OCI-LY1 (cell line): ENCODE results near the gene PACSIN2.

Experiments used
- H2AFZ ChIP-seq: fragments of 200-600 bp; sonication (generic), shearing (Covaris generic); 2 replicates; pipeline ENCODE4 v1.6.0; 2014; ENCODE audit warnings: antibody characterized with exemption, mild to moderate bottlenecking, low read length
- H3F3A ChIP-seq: fragments of 200-600 bp; sonication (generic), shearing (Covaris generic); 2 replicates; pipeline ENCODE4 v1.6.0; 2014; ENCODE audit warnings: mild to moderate bottlenecking, antibody characterized with exemption, low read length, moderate library complexity; ENCODE audit not compliant: insufficient read depth
- H3K27ac ChIP-seq: fragments of 200-600 bp; sonication (generic); 2 replicates; pipeline ENCODE4 v1.5.1; 2014; ENCODE audit warnings: low read length, mixed run types, mild to moderate bottlenecking, low read depth; ENCODE audit not compliant: poor library complexity, severe bottlenecking
- H3K27me3 ChIP-seq: fragments of 200-600 bp; sonication (generic); 2 replicates; pipeline ENCODE4 v1.6.0; 2014; ENCODE audit warnings: antibody characterized with exemption, mild to moderate bottlenecking, low read length, moderate library complexity; ENCODE audit not compliant: insufficient read depth
- H3K36me3 ChIP-seq: fragments of 200-600 bp; sonication (generic); 2 replicates; pipeline ENCODE4 v1.6.1; 2014; ENCODE audit warnings: mild to moderate bottlenecking, antibody characterized with exemption, low read length, moderate library complexity, mixed read lengths; ENCODE audit not compliant: insufficient read depth
- H3K4me1 ChIP-seq: fragments of 200-600 bp; sonication (generic); 2 replicates; pipeline ENCODE4 v1.5.1; 2014; ENCODE audit warnings: mild to moderate bottlenecking, low read length, moderate library complexity; ENCODE audit not compliant: insufficient read depth, severe bottlenecking
- H3K4me2 ChIP-seq: fragments of 200-600 bp; sonication (generic), shearing (Covaris generic); 2 replicates; pipeline ENCODE4 v1.6.1; 2014; ENCODE audit warnings: low read length
- H3K4me3 ChIP-seq: fragments of 200-600 bp; sonication (generic); 2 replicates; pipeline ENCODE4 v1.5.1; 2014; ENCODE audit warnings: low read length, low read depth, mild to moderate bottlenecking, mixed read lengths; ENCODE audit not compliant: poor library complexity, severe bottlenecking
- H3K79me2 ChIP-seq: fragments of 200-600 bp; shearing (Covaris generic); 2 replicates; pipeline ENCODE4 v1.6.1; 2016; ENCODE audit warnings: mixed run types, low read length, mixed read lengths; ENCODE audit not compliant: insufficient read depth
- H3K9ac ChIP-seq: fragments of 200-600 bp; sonication (generic), shearing (Covaris generic); 2 replicates; pipeline ENCODE4 v1.6.1; 2014; ENCODE audit warnings: mild to moderate bottlenecking, low read length, mixed read lengths
- H3K9me2 ChIP-seq: fragments of 200-600 bp; sonication (generic), shearing (Covaris generic); 2 replicates; pipeline ENCODE4 v1.6.1; 2014; ENCODE audit warnings: low read depth, mild to moderate bottlenecking, low read length, mixed read lengths
- H3K9me3 ChIP-seq: fragments of 200-600 bp; shearing (Covaris generic); 2 replicates; pipeline ENCODE4 v1.6.1; 2014; ENCODE audit warnings: low read length, mixed read lengths
- H4K20me1 ChIP-seq: fragments of 200-600 bp; sonication (generic), shearing (Covaris generic); 2 replicates; pipeline ENCODE4 v1.6.0; 2016; ENCODE audit warnings: mild to moderate bottlenecking, low read length; ENCODE audit not compliant: insufficient read depth
- EZH2 ChIP-seq: fragments of 200-600 bp; sonication (generic), shearing (Covaris generic); IDR thresholded peaks from 2 replicates; pipeline ENCODE4 v1.8.0; 2017; ENCODE audit warnings: borderline replicate concordance, mixed run types, mild to moderate bottlenecking, antibody characterized with exemption, low read length, moderate library complexity, mixed read lengths
- TF ChIP-seq, protein P1 (sequence below): fragments of 200-600 bp; sonication (generic), shearing (Covaris generic); IDR thresholded peaks from 2 replicates; pipeline ENCODE4 v1.5.1; 2017; ENCODE audit warnings: mild to moderate bottlenecking, antibody characterized with exemption, low read length, moderate library complexity, mixed read lengths

The PACSIN2 gene

DNA sequence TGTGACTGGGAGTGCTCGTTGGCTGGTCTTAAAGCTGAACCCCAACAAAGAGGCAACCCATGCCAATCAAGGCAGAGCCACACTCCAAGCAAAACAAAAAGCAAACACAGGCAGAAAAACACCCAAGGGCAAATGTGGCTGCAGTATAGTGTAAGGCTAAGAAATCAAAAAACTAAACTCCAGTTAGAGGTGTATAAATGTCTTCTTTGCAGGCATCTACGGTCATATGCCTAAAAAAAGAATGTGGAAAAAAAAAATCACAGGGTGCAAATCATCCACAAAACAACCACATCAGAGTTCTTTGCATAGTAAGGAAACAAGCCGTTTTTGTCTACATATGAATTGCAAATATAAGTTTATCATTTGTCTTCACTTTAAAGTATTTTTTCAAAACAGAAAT, 185.6 kb downstream of the PACSIN2 start:
- no peak overlapping the region for H3K4me3 ChIP-seq
- no peak overlapping the region for H3K27ac ChIP-seq
- H2AFZ ChIP-seq, result no peak overlapping the region
- H4K20me1 ChIP-seq, result no peaks in the 10 kb centered on the region
- no peaks in the 10 kb centered on the region for H3K9me2 ChIP-seq
- H3K4me2 ChIP-seq, result no peak overlapping the region
- no peaks in the 10 kb centered on the region for H3K79me2 ChIP-seq
- H3K9me3 ChIP-seq, result no peaks in the 10 kb centered on the region
- H3K27me3 ChIP-seq, result no peaks in the 10 kb centered on the region
- H3F3A ChIP-seq, result no peaks in the 10 kb centered on the region
- peaks cover 5% of the 10 kb centered on the region for H3K4me1 ChIP-seq
- TF ChIP-seq, protein P1, sequence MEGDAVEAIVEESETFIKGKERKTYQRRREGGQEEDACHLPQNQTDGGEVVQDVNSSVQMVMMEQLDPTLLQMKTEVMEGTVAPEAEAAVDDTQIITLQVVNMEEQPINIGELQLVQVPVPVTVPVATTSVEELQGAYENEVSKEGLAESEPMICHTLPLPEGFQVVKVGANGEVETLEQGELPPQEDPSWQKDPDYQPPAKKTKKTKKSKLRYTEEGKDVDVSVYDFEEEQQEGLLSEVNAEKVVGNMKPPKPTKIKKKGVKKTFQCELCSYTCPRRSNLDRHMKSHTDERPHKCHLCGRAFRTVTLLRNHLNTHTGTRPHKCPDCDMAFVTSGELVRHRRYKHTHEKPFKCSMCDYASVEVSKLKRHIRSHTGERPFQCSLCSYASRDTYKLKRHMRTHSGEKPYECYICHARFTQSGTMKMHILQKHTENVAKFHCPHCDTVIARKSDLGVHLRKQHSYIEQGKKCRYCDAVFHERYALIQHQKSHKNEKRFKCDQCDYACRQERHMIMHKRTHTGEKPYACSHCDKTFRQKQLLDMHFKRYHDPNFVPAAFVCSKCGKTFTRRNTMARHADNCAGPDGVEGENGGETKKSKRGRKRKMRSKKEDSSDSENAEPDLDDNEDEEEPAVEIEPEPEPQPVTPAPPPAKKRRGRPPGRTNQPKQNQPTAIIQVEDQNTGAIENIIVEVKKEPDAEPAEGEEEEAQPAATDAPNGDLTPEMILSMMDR, result no peak
- TF ChIP-seq EZH2, result no peak
- H3K9ac ChIP-seq, result no peak overlapping the region
- no peaks in the 10 kb centered on the region for H3K36me3 ChIP-seq

DNA sequence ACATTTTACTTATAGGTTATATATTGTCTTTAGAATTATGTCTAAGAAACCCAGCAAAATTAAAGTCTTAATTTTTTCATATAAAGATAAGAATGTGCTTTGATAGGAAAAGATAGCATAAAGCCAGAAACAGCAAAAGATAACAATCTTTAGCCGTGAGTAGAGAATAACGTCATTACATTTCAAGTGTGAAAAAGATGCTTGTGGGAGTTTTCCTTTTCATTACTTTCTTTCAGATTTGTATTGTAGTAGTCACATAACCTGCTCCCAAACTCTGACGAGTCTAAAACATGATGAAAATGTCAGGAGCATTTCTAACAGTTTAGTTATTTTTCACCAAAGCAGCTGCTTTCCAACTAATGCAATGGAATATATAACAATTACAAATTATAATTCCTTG, 189.2 kb downstream of the PACSIN2 start:
- Histone ChIP-seq H2AFZ (no peak overlapping the region), H3K36me3 (no peaks in the 10 kb centered on the region)

DNA sequence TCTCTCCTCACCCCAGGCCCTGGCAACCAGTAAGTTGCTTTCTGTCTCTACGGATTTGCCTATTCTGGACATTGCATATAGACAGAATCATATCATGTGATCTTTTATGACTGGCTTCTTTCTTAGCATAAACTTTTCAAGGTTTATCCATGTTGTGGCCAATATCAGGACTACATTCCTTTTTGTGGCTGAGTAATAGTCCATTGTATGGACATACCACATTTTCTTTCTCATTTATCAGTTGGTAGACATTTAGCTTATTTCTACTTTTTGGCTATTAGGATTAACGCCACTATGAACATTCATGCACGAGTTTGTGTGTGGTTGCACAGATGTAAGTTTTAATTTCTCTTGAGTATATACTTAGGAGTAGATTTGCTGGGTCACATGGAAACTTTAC, 193.6 kb downstream of the PACSIN2 start:
- no peaks in the 10 kb centered on the region for H3K79me2 ChIP-seq
- peaks cover 5% of the 10 kb centered on the region for H3K4me1 ChIP-seq
- H3K9me2 ChIP-seq, result no peaks in the 10 kb centered on the region
- TF ChIP-seq, protein P1, result no peak
- TF ChIP-seq EZH2, result no peak
- no peak overlapping the region for H3K4me3 ChIP-seq
- no peaks in the 10 kb centered on the region for H4K20me1 ChIP-seq
- peaks cover 7% of the 10 kb centered on the region; the same call in 1 of the 2 replicates for H3K9me3 ChIP-seq
- no peak overlapping the region for H2AFZ ChIP-seq
- no peaks in the 10 kb centered on the region for H3F3A ChIP-seq
- H3K27me3 ChIP-seq, result no peaks in the 10 kb centered on the region
- no peak overlapping the region for H3K9ac ChIP-seq
- H3K27ac ChIP-seq, result no peak overlapping the region
- H3K36me3 ChIP-seq, result no peaks in the 10 kb centered on the region
- H3K4me2 ChIP-seq, result no peak overlapping the region

More for the DNA sequence above, 189.2 kb downstream of the PACSIN2 start:
- Histone ChIP-seq H3K79me2 (no peaks in the 10 kb centered on the region), H4K20me1 (no peaks in the 10 kb centered on the region), H3F3A (no peaks in the 10 kb centered on the region), H3K9me3 (peaks cover 7% of the 10 kb centered on the region; the same call in 1 of the 2 replicates), H3K27ac (no peak overlapping the region), H3K4me3 (no peak overlapping the region), H3K9ac (no peak overlapping the region), H3K4me1 (peaks cover 5% of the 10 kb centered on the region), H3K9me2 (no peaks in the 10 kb centered on the region), H3K27me3 (no peaks in the 10 kb centered on the region), H3K4me2 (no peak overlapping the region)
- TF ChIP-seq EZH2, result no peak
- TF ChIP-seq, protein P1, result no peak
